ENCODE results near the gene NAA20. TPM values are rescaled to one million over a fixed set of nuclear protein-coding genes. Genes with fewer than 3 reads are reported as not detected.
A peak's percentile ranks its signal among the peaks of the same experiment; 100 is the strongest.

Gene NAA20
- total and polyA plus RNA-seq, 2 of the 13 experiments (the other 11 are each of a cell fraction or from before 2014, with no cell fraction given) = 81.9 to 82.8 TPM

DNA sequence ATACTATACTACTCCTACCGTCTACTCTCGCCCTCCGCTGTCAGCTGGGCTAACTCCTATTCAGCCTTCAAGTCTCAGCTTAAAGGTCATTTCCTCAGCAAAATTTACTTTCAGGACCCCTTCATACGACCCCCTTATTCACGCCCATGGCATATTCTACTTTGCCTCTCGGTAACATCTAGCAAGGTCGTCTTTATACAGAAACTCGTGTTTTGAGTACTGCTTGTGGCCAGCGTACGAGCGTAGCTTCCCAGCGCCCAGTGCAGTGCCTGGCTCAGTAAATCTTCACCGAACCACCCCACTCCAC lies 34.6 kb downstream of the NAA20 start (continued):
- TF ChIP-seq, protein P1, sequence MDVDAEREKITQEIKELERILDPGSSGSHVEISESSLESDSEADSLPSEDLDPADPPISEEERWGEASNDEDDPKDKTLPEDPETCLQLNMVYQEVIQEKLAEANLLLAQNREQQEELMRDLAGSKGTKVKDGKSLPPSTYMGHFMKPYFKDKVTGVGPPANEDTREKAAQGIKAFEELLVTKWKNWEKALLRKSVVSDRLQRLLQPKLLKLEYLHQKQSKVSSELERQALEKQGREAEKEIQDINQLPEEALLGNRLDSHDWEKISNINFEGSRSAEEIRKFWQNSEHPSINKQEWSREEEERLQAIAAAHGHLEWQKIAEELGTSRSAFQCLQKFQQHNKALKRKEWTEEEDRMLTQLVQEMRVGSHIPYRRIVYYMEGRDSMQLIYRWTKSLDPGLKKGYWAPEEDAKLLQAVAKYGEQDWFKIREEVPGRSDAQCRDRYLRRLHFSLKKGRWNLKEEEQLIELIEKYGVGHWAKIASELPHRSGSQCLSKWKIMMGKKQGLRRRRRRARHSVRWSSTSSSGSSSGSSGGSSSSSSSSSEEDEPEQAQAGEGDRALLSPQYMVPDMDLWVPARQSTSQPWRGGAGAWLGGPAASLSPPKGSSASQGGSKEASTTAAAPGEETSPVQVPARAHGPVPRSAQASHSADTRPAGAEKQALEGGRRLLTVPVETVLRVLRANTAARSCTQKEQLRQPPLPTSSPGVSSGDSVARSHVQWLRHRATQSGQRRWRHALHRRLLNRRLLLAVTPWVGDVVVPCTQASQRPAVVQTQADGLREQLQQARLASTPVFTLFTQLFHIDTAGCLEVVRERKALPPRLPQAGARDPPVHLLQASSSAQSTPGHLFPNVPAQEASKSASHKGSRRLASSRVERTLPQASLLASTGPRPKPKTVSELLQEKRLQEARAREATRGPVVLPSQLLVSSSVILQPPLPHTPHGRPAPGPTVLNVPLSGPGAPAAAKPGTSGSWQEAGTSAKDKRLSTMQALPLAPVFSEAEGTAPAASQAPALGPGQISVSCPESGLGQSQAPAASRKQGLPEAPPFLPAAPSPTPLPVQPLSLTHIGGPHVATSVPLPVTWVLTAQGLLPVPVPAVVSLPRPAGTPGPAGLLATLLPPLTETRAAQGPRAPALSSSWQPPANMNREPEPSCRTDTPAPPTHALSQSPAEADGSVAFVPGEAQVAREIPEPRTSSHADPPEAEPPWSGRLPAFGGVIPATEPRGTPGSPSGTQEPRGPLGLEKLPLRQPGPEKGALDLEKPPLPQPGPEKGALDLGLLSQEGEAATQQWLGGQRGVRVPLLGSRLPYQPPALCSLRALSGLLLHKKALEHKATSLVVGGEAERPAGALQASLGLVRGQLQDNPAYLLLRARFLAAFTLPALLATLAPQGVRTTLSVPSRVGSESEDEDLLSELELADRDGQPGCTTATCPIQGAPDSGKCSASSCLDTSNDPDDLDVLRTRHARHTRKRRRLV (CRISPR knock-in tag; IDR thresholded peaks at IDR 0.05) = 0 out of 2 replicates have a peak, but pooled peaks have one; percentile 50
- TF ChIP-seq, protein P2, sequence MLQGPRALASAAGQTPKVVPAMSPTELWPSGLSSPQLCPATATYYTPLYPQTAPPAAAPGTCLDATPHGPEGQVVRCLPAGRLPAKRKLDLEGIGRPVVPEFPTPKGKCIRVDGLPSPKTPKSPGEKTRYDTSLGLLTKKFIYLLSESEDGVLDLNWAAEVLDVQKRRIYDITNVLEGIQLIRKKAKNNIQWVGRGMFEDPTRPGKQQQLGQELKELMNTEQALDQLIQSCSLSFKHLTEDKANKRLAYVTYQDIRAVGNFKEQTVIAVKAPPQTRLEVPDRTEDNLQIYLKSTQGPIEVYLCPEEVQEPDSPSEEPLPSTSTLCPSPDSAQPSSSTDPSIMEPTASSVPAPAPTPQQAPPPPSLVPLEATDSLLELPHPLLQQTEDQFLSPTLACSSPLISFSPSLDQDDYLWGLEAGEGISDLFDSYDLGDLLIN (CRISPR knock-in tag; IDR thresholded peaks at IDR 0.05; ENCODE audit: borderline replicate concordance) = no peak
- TF ChIP-seq ZNF605 (CRISPR knock-in tag; IDR thresholded peaks at IDR 0.05) (0 out of 2 replicates have a peak, but pooled peaks have one; percentile 7), ZNF232 (CRISPR knock-in tag; IDR thresholded peaks at IDR 0.05; ENCODE audit: borderline replicate concordance) (no peak), TP53 (CRISPR knock-in tag; conservative IDR thresholded peaks at IDR 0.05) (no peak), ZNF883 (CRISPR knock-in tag; IDR thresholded peaks at IDR 0.05; ENCODE audit: not compliant biosample characterization) (no peak), PAF1 (CRISPR knock-in tag; IDR thresholded peaks at IDR 0.05) (no peak), NPAS2 (CRISPR knock-in tag; IDR thresholded peaks at IDR 0.05; ENCODE audit: borderline replicate concordance) (0 out of 2 replicates have a peak, but pooled peaks have one; percentile 11), ZNF160 (CRISPR knock-in tag; IDR thresholded peaks at IDR 0.05) (0 out of 2 replicates have a peak, but pooled peaks have one; percentile 5), KMT2B (CRISPR knock-in tag; IDR thresholded peaks at IDR 0.05) (no peak), BRD4 (CRISPR knock-in tag; IDR thresholded peaks at IDR 0.05) (no peak), BORCS8-MEF2B (CRISPR knock-in tag; IDR thresholded peaks at IDR 0.05) (no peak), ZNF547 (CRISPR knock-in tag; IDR thresholded peaks at IDR 0.05) (no peak), IRX3 (CRISPR knock-in tag; IDR thresholded peaks at IDR 0.05; ENCODE audit: borderline replicate concordance, low read depth) (peak; percentile 79; the same call in 1 of the 2 replicates), ZNF773 (CRISPR knock-in tag; IDR thresholded peaks at IDR 0.05; ENCODE audit: borderline replicate concordance) (no peak), RAD51 (IDR thresholded peaks at IDR 0.05; ENCODE audit: borderline replicate concordance) (no peak), U2AF2 (IDR thresholded peaks at IDR 0.05; ENCODE audit: low read depth, low read length) (no peak), BCL6 (CRISPR knock-in tag; IDR thresholded peaks at IDR 0.05) (no peak), TARDBP (CRISPR knock-in tag; IDR thresholded peaks at IDR 0.05) (0 out of 2 replicates have a peak, but pooled peaks have one; percentile 13), FIP1L1 (IDR thresholded peaks at IDR 0.05; ENCODE audit: borderline replicate concordance, insufficient read depth, low read depth, low read length) (no peak)
- TF ChIP-seq, protein P3, sequence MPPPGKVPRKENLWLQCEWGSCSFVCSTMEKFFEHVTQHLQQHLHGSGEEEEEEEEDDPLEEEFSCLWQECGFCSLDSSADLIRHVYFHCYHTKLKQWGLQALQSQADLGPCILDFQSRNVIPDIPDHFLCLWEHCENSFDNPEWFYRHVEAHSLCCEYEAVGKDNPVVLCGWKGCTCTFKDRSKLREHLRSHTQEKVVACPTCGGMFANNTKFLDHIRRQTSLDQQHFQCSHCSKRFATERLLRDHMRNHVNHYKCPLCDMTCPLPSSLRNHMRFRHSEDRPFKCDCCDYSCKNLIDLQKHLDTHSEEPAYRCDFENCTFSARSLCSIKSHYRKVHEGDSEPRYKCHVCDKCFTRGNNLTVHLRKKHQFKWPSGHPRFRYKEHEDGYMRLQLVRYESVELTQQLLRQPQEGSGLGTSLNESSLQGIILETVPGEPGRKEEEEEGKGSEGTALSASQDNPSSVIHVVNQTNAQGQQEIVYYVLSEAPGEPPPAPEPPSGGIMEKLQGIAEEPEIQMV (CRISPR knock-in tag; IDR thresholded peaks at IDR 0.05; ENCODE audit: low read depth) = no peak
